Measurements from ENCODE around the gene CD109.
"Not testable (repeated sequence)": the region's sequence is repeated elsewhere in the genome, so short reads cannot be mapped to it uniquely, and the experiment has no call there.

Gene CD109

GRCh38 chr6:73688351-73688750 is 7.7 kb upstream of the CD109 start:
- no peak for DNase-seq (ENCODE audit: low spot score)

- DNase-seq (ENCODE audit: low spot score), result no peak
These were observed 5.9 kb upstream of the CD109 start for GRCh38 chr6:73690056-73690455.

- no peak for DNase-seq (ENCODE audit: low spot score)
These were observed 4.5 kb upstream of the CD109 start for GRCh38 chr6:73691512-73691911.

- DNase-seq (ENCODE audit: low spot score), result no peak
These were observed 1.1 kb upstream of the CD109 start for GRCh38 chr6:73694711-73695411.

GRCh38 chr6:73696966-73697655 is 1.1 kb downstream of the CD109 start:
- no peak for DNase-seq (ENCODE audit: low spot score)

- DNase-seq (ENCODE audit: low spot score), result no peak
These were observed 3.9 kb downstream of the CD109 start for GRCh38 chr6:73699676-73700459.

GRCh38 chr6:73702444-73702843 is 6.4 kb downstream of the CD109 start:
- no peak for DNase-seq (ENCODE audit: low spot score)

GRCh38 chr6:73703466-73703865 is 7.5 kb downstream of the CD109 start:
- no peak for DNase-seq (ENCODE audit: low spot score)

- no peak for DNase-seq (ENCODE audit: low spot score)
These were observed 8.3 kb downstream of the CD109 start for GRCh38 chr6:73704260-73704659.

- no peak for DNase-seq (ENCODE audit: low spot score)
These were observed 8.8 kb downstream of the CD109 start for GRCh38 chr6:73704798-73705197.

GRCh38 chr6:73706971-73707370 is 11.0 kb downstream of the CD109 start:
- no peak for DNase-seq (ENCODE audit: low spot score)

GRCh38 chr6:73710470-73710869 is 14.5 kb downstream of the CD109 start:
- DNase-seq (ENCODE audit: low spot score), result no peak

GRCh38 chr6:73710948-73711347 is 14.9 kb downstream of the CD109 start:
- DNase-seq (ENCODE audit: low spot score), result no peak

GRCh38 chr6:73712535-73713173 is 16.7 kb downstream of the CD109 start:
- DNase-seq (ENCODE audit: low spot score), result no peak

- DNase-seq (ENCODE audit: low spot score), result no peak
These were observed 17.6 kb downstream of the CD109 start for GRCh38 chr6:73713426-73714147.

GRCh38 chr6:73715111-73715508 is 19.1 kb downstream of the CD109 start:
- not testable (repeated sequence) for DNase-seq (ENCODE audit: low spot score)

- no peak for DNase-seq (ENCODE audit: low spot score)
These were observed 23.0 kb downstream of the CD109 start for GRCh38 chr6:73719046-73719445.

- DNase-seq (ENCODE audit: low spot score), result no peak
These were observed 26.5 kb downstream of the CD109 start for GRCh38 chr6:73722318-73723060.

GRCh38 chr6:73723480-73723879 is 27.5 kb downstream of the CD109 start:
- not testable (repeated sequence) for DNase-seq (ENCODE audit: low spot score)

- no peak for DNase-seq (ENCODE audit: low spot score)
These were observed 28.4 kb downstream of the CD109 start for GRCh38 chr6:73724389-73724788.

- not testable (repeated sequence) for DNase-seq (ENCODE audit: low spot score)
These were observed 29.2 kb downstream of the CD109 start for GRCh38 chr6:73725192-73725591.
